CD14-positive monocyte (primary cell): ENCODE measurements around the gene P2RX5. TPM values are rescaled to one million over a fixed set of nuclear protein-coding genes. Genes with fewer than 3 reads are reported as not detected.
A peak's percentile ranks its signal among the peaks of the same experiment; 100 is the strongest.

ENCODE experiments used
- DNase-seq, 3 donors: peaks; one replicate each; pipeline ENCODE4 v3.0.0-alpha.2; 2011 to 2022
- H2AFZ ChIP-seq: 2 replicates; pipeline ENCODE4 v1.6.0; 2012; ENCODE audit warnings: mild to moderate bottlenecking, low read depth, low read length, inconsistent platforms; ENCODE audit not compliant: insufficient read depth, poor library complexity, severe bottlenecking
- H3K27ac ChIP-seq, 2 donors: 1 replicate in 1 of 2; 2 replicates in 1 of 2; pipeline ENCODE4 v1.5.1; 2012 to 2013; ENCODE audit warnings: low read length in 2 of 2, control low read depth in 1 of 2, inconsistent platforms in 1 of 2, low read depth in 1 of 2, mild to moderate bottlenecking in 1 of 2
- H3K27me3 ChIP-seq, 2 donors: one replicate each; pipeline versions ENCODE4 v1.6.0 to v1.6.1; 2011 to 2013; ENCODE audit warnings: low read length in 2 of 2; ENCODE audit not compliant: control insufficient read depth in 2 of 2, insufficient read depth in 2 of 2
- H3K36me3 ChIP-seq, 2 donors: replicated peaks in 1 of 2; 1 replicate in 1 of 2; 2 replicates in 1 of 2; pipeline versions ENCODE4 v1.5.1 to v1.6.1; 2012 to 2013; ENCODE audit warnings: low read length in 2 of 2, control low read depth in 1 of 2, inconsistent platforms in 1 of 2, mild to moderate bottlenecking in 1 of 2; ENCODE audit not compliant: insufficient read depth in 2 of 2, control insufficient read depth in 1 of 2
- H3K4me1 ChIP-seq, 2 donors: 1 replicate in 1 of 2; 2 replicates in 1 of 2; pipeline versions ENCODE4 v1.5.1 to v1.6.1; 2012 to 2013; ENCODE audit warnings: low read length in 2 of 2, control low read depth in 1 of 2, inconsistent platforms in 1 of 2, mild to moderate bottlenecking in 1 of 2, moderate library complexity in 1 of 2; ENCODE audit not compliant: insufficient read depth in 2 of 2, control insufficient read depth in 1 of 2
- H3K4me2 ChIP-seq: replicated peaks from 2 replicates; pipeline ENCODE3; 2012; ENCODE audit warnings: low read length, moderate library complexity, mild to moderate bottlenecking; ENCODE audit not compliant: poor library complexity, severe bottlenecking; ENCODE audit errors: extremely low read depth
- H3K4me3 ChIP-seq, 3 experiments: fragments of 200-600 bp in 1 of 3; sonication (generic) in 1 of 3; replicated peaks in 1 of 3; 1 replicate in 2 of 3; 2 replicates in 1 of 3; pipeline ENCODE4 v1.5.1; 2011 to 2013; ENCODE audit warnings: low read length in 3 of 3, mild to moderate bottlenecking in 3 of 3, control low read depth in 2 of 3, low read depth in 2 of 3, inconsistent platforms in 1 of 3, moderate library complexity in 1 of 3
- H3K79me2 ChIP-seq: 2 replicates; pipeline ENCODE4 v1.6.0; 2012; ENCODE audit warnings: mild to moderate bottlenecking, control low read depth, inconsistent platforms, low read length, moderate library complexity; ENCODE audit not compliant: insufficient read depth
- H3K9ac ChIP-seq: 2 replicates; pipeline ENCODE4 v1.6.0; 2017; ENCODE audit warnings: low read length, mild to moderate bottlenecking; ENCODE audit not compliant: insufficient read depth, poor library complexity, severe bottlenecking
- H3K9me3 ChIP-seq, 2 donors: replicated peaks in 1 of 2; 1 replicate in 1 of 2; 2 replicates in 1 of 2; pipeline versions ENCODE4 v1.5.1 to v1.6.1; 2012 to 2013; ENCODE audit warnings: low read length in 2 of 2, control low read depth in 1 of 2; ENCODE audit not compliant: control insufficient read depth in 1 of 2, insufficient read depth in 1 of 2
- H4K20me1 ChIP-seq: 2 replicates; pipeline ENCODE4 v1.6.0; 2012; ENCODE audit warnings: mild to moderate bottlenecking, low read length, control low read depth, moderate library complexity; ENCODE audit not compliant: insufficient read depth
- H3K27ac Mint-ChIP-seq, 7 donors: one replicate each; pipeline ENCODE4 v1.8.0; 2020; ENCODE audit warnings: mild to moderate bottlenecking in 7 of 7, mixed read lengths in 7 of 7, moderate library complexity in 6 of 7, inconsistent platforms in 2 of 7
- H3K27me3 Mint-ChIP-seq, 3 donors: one replicate each; pipeline ENCODE4 v1.8.0; 2021 to 2022; ENCODE audit warnings: low read depth in 3 of 3, mild to moderate bottlenecking in 3 of 3, mixed read lengths in 3 of 3, moderate library complexity in 3 of 3, inconsistent platforms in 1 of 3
- H3K36me3 Mint-ChIP-seq, 2 donors: one replicate each; pipeline ENCODE4 v1.8.0; 2020; ENCODE audit warnings: mixed read lengths in 2 of 2, inconsistent platforms in 1 of 2, mild to moderate bottlenecking in 1 of 2
- H3K4me1 Mint-ChIP-seq: one replicate; pipeline ENCODE4 v1.8.0; 2020; ENCODE audit warnings: mild to moderate bottlenecking, mixed read lengths
- H3K4me3 Mint-ChIP-seq, 2 donors: one replicate each; pipeline ENCODE4 v1.8.0; 2020; ENCODE audit warnings: mild to moderate bottlenecking in 2 of 2, mixed read lengths in 2 of 2, moderate library complexity in 1 of 2
- H3K9me3 Mint-ChIP-seq, 7 donors: one replicate each; pipeline ENCODE4 v1.8.0; 2020 to 2022; ENCODE audit warnings: mixed read lengths in 7 of 7, mild to moderate bottlenecking in 6 of 7, moderate library complexity in 6 of 7, inconsistent platforms in 2 of 7
- CTCF ChIP-seq: fragments of 200-600 bp; IDR thresholded peaks from one replicate; pipeline ENCODE4 v1.8.0; 2022; ENCODE audit warnings: antibody characterized with exemption, mild to moderate bottlenecking
- WGBS: methylation state at CpG from one replicate; pipeline ENCODE4 v1.1.5; 2013; ENCODE audit warnings: missing lambda C conversion rate; ENCODE audit not compliant: insufficient coverage; 5-methylcytosine and 5-hydroxymethylcytosine counted together
- intact Hi-C, 2 donors: fragments of 100-400 bp; cut with micrococcal nuclease; formaldehyde crosslinking; loops; one replicate each; pipeline versions ENCODE4 v1.15.0 to v1.15.1; 2023
- polyA plus RNA-seq, 3 donors: library from polyadenylated mRNA; depleted of rRNA in 1 of 3; unstranded in 2 of 3; stranded (reverse) in 1 of 3; fragments of 300-500 nt in 2 of 3; fragments of >200 nt in 1 of 3; fragmentation: Illumina TruSeq in 2 of 3; gene quantifications; 1 replicate in 2 of 3; 2 replicates in 1 of 3; pipeline ENCODE4 v1.2.3, GENCODE V29; 2012 to 2021

The P2RX5 gene
- polyA plus RNA-seq, 3 donors = 0.64 to 8.8 (median 3.4) TPM

GRCh38 chr17:3657874-3658783 is 37.8 kb downstream of the P2RX5 start:
- H4K20me1 ChIP-seq = no peaks in the 10 kb centered on the region
- peak overlapping the region in 2 of 7 donors; percentile 42 to 60 for H3K27ac Mint-ChIP-seq
- no peak overlapping the region for H3K9ac ChIP-seq

GRCh38 chr17:3657588-3657869 is 38.4 kb downstream of the P2RX5 start:
- TF ChIP-seq CTCF = no peak
- Mint-ChIP-seq H3K27ac (peak overlapping the region in 1 of 7 donors; percentile 42), H3K27me3 (peaks cover 0 to 2% (median 1%) of the 10 kb centered on the region in 3 donors), H3K4me3 (no peak overlapping the region), H3K36me3 (peaks cover 17 to 49% of the 10 kb centered on the region in 2 donors), H3K9me3 (peaks cover 0 to 3% (median 0%) of the 10 kb centered on the region in 7 donors), H3K4me1 (peaks cover 3% of the 10 kb centered on the region)
- no peak overlapping the region for H3K4me3 ChIP-seq
- intact Hi-C loops = no loop called here
- H3K9me3 ChIP-seq = no peaks in the 10 kb centered on the region
- H3K27ac ChIP-seq = no peak overlapping the region
- no peak overlapping the region for H3K4me2 ChIP-seq
- no peak overlapping the region for H3K9ac ChIP-seq
- 100% methylated on average over 7 of the region's 7 CpGs for WGBS
- no peaks in the 10 kb centered on the region for H3K4me1 ChIP-seq
- H2AFZ ChIP-seq = no peak overlapping the region
- no peak for DNase-seq
- H3K79me2 ChIP-seq = no peaks in the 10 kb centered on the region
- H3K27me3 ChIP-seq = no peaks in the 10 kb centered on the region
- no peaks in the 10 kb centered on the region for H4K20me1 ChIP-seq
- peaks cover 23 to 35% of the 10 kb centered on the region in 2 donors for H3K36me3 ChIP-seq

More at GRCh38 chr17:3657874-3658783, 37.8 kb downstream of the P2RX5 start:
- TF ChIP-seq CTCF = no peak
- Histone ChIP-seq H3K4me3 (no peak overlapping the region), H3K9me3 (no peaks in the 10 kb centered on the region), H2AFZ (no peak overlapping the region), H3K79me2 (no peaks in the 10 kb centered on the region), H3K36me3 (peaks cover 26 to 35% of the 10 kb centered on the region in 2 donors), H3K27ac (no peak overlapping the region), H3K27me3 (no peaks in the 10 kb centered on the region), H3K4me1 (no peaks in the 10 kb centered on the region), H3K4me2 (no peak overlapping the region)
- intact Hi-C loops = no loop called here
- H3K4me1 Mint-ChIP-seq = peaks cover 3% of the 10 kb centered on the region
- DNase-seq = no peak
- 88% methylated on average over 30 of the region's 42 CpGs for WGBS
- H3K27me3 Mint-ChIP-seq = peaks cover 0 to 2% (median 1%) of the 10 kb centered on the region in 3 donors
- H3K9me3 Mint-ChIP-seq = peaks cover 0 to 2% (median 0%) of the 10 kb centered on the region in 7 donors
- no peak overlapping the region for H3K4me3 Mint-ChIP-seq
- peaks cover 15 to 48% of the 10 kb centered on the region in 2 donors for H3K36me3 Mint-ChIP-seq
